H1 (cell line): ENCODE results near the gene ELFN1. TPM values are rescaled to one million over a fixed set of nuclear protein-coding genes. Genes with fewer than 3 reads are reported as not detected.

Source experiments
- GABPA ChIP-seq: IDR thresholded peaks from 2 replicates; pipeline ENCODE4 v1.6.1; 2011; ENCODE audit warnings: mild to moderate bottlenecking, low read length, moderate library complexity, borderline replicate concordance; ENCODE audit not compliant: insufficient read depth
- polyA plus RNA-seq, 7 experiments: library from polyadenylated mRNA; depleted of rRNA in 3 of 7; stranded (reverse) in 5 of 7; unstranded in 2 of 7; fragments of >200 nt in 5 of 7; fragments of 200-250 nt in 2 of 7; gene quantifications; 1 replicate in 5 of 7; 2 replicates in 1 of 7; 4 replicates in 1 of 7; pipeline versions ENCODE4 v1.2.1 to v1.2.3, GENCODE V29; 2011 to 2013; ENCODE audit warnings: missing spikeins in 2 of 7, mixed read lengths in 2 of 7
- total RNA-seq: library from RNA; stranded (reverse); fragmentation: NEBNext Ultra II Directional; extraction: Animal tissue kit (Norgen Biotek cat#: 25700); gene quantifications from 2 replicates; pipeline ENCODE4 v1.2.1, GENCODE V29; 2021

Gene ELFN1
- total and polyA plus RNA-seq, 2 of the 8 experiments (the other 6 are each of a cell fraction or from before 2014, with no cell fraction given) = 2.0 to 4.5 TPM

DNA sequence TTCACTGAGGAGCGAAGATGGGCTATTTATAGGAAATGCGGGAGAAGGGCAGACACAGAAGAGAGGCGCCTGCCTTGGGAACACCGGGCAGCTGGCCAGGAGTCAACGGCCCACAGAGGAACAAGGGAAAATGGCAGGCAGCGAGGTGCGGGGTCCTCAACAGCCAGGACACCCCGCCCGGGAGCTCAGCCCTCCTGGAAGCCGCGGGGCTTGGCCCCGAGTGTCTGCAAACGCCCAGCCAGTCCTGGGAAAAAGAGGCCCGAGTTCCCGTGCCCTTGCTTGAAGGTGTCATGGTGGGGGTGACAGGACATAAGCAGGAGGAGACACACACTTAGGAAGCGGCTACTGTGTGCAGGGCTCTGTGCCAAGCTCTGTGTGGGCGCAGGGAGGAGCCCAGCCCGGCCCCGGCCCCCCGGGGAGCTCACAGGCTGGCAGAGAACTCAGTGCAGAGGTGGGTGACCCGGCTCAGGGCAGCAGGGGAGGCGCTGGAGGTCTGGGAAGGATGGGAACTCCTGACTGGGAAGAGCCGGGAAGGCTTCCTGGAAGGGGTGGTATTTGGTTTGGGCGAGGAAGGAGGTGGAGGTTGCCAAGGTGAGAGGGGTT, 79.9 kb downstream of the ELFN1 start (continued):
- no peak for TF ChIP-seq GABPA
- TF ChIP-seq, all 59 proteins: peak for 0
